SK-N-SH (cell line): ENCODE measurements around the gene GMEB1. TPM values are rescaled to one million over a fixed set of nuclear protein-coding genes. Genes with fewer than 3 reads are reported as not detected.
"Not testable (repeated sequence)": the region's sequence is repeated elsewhere in the genome, so short reads cannot be mapped to it uniquely, and the experiment has no call there.

Experiments used
- CTCF ChIA-PET: fragments of 300-600, 350-600 bp; formaldehyde crosslinking; extraction: SDS; loops from one replicate; lab custom pipeline; 2021; lab: Yijun Ruan, JAX
- POLR2A ChIA-PET: fragments of 350-600 bp; sonication (Branson Sonifier 250); formaldehyde crosslinking; extraction: SDS; loops from one replicate; lab custom pipeline; 2020; ENCODE audit warnings: antibody characterized with exemption, inconsistent platforms; lab: Yijun Ruan, JAX
- DNase-seq: peaks from one replicate; pipeline ENCODE4 v3.0.0; 2012
- H2AFZ ChIP-seq: fragments of 200-600 bp; sonication (generic); 2 replicates; pipeline ENCODE4 v1.8.1; 2016; ENCODE audit warnings: antibody characterized with exemption, mild to moderate bottlenecking, low read depth
- H3F3A ChIP-seq: fragments of 200-600 bp; sonication (generic); replicated peaks from 2 replicates; pipeline ENCODE3; 2016; ENCODE audit warnings: antibody characterized with exemption, mild to moderate bottlenecking; ENCODE audit not compliant: insufficient read depth
- H3K27ac ChIP-seq, 2 experiments: fragments of 200-500 bp in 1 of 2; fragments of 200-600 bp in 1 of 2; sonication (Bioruptor generic) in 1 of 2; sonication (generic), shearing (Covaris generic) in 1 of 2; 2 replicates each; pipeline versions ENCODE4 v1.5.1 to v1.6.1; 2014 to 2016; ENCODE audit warnings: low read depth in 2 of 2, inconsistent platforms in 1 of 2, low read length in 1 of 2, mild to moderate bottlenecking in 1 of 2, mixed read lengths in 1 of 2
- H3K27me3 ChIP-seq: fragments of 200-600 bp; sonication (generic), shearing (Covaris generic); 2 replicates; pipeline ENCODE4 v1.6.1; 2016; ENCODE audit warnings: mixed run types; ENCODE audit not compliant: insufficient read depth
- H3K36me3 ChIP-seq, 2 experiments: fragments of 200-500 bp in 1 of 2; fragments of 200-600 bp in 1 of 2; sonication (Bioruptor generic) in 1 of 2; sonication (generic) in 1 of 2; replicated peaks in 1 of 2; 2 replicates each; pipeline versions ENCODE3 to v1.5.1; 2014 to 2016; ENCODE audit warnings: low read length in 1 of 2, mild to moderate bottlenecking in 1 of 2; ENCODE audit not compliant: insufficient read depth in 2 of 2, control insufficient read depth in 1 of 2
- H3K4me1 ChIP-seq, 2 experiments: fragments of 200-500 bp in 1 of 2; fragments of 200-600 bp in 1 of 2; sonication (Bioruptor generic) in 1 of 2; sonication (generic), shearing (Covaris generic) in 1 of 2; 2 replicates each; pipeline versions ENCODE4 v1.5.1 to v1.6.1; 2014 to 2016; ENCODE audit warnings: low read depth in 1 of 2, low read length in 1 of 2, mixed run types in 1 of 2; ENCODE audit not compliant: insufficient read depth in 2 of 2, control insufficient read depth in 1 of 2
- H3K4me2 ChIP-seq: fragments of 200-600 bp; sonication (generic), shearing (Covaris generic); 2 replicates; pipeline ENCODE4 v1.6.1; 2017; ENCODE audit warnings: mixed run types
- H3K4me3 ChIP-seq, 2 experiments: fragments of 200-500 bp in 1 of 2; fragments of 200-600 bp in 1 of 2; sonication (Bioruptor generic) in 1 of 2; sonication (generic), shearing (Covaris generic) in 1 of 2; 2 replicates each; pipeline versions ENCODE4 v1.5.1 to v1.8.1; 2014 to 2016; ENCODE audit warnings: low read depth in 2 of 2, inconsistent platforms in 1 of 2, low read length in 1 of 2, mild to moderate bottlenecking in 1 of 2, mixed read lengths in 1 of 2, moderate library complexity in 1 of 2
- H3K79me2 ChIP-seq: fragments of 200-600 bp; sonication (generic); 2 replicates; pipeline ENCODE4 v1.8.1; 2017; ENCODE audit warnings: mild to moderate bottlenecking; ENCODE audit not compliant: insufficient read depth
- H3K9ac ChIP-seq: fragments of 200-600 bp; sonication (generic); 2 replicates; pipeline ENCODE4 v1.6.1; 2017; ENCODE audit warnings: mixed run types
- H3K9me2 ChIP-seq: fragments of 200-600 bp; sonication (generic); 2 replicates; pipeline ENCODE4 v1.6.1; 2017; ENCODE audit warnings: mixed run types
- H3K9me3 ChIP-seq: fragments of 200-600 bp; sonication (generic); 2 replicates; pipeline ENCODE4 v1.6.1; 2017; ENCODE audit warnings: mixed run types, mild to moderate bottlenecking, moderate library complexity
- H4K20me1 ChIP-seq: fragments of 200-600 bp; sonication (generic); 2 replicates; pipeline ENCODE4 v1.6.1; 2017; ENCODE audit warnings: mild to moderate bottlenecking, mixed run types; ENCODE audit not compliant: insufficient read depth
- ELF1 ChIP-seq: IDR thresholded peaks from 2 replicates; pipeline ENCODE4 v1.4.0; 2012
- EP300 ChIP-seq, 2 experiments: IDR thresholded peaks; 2 replicates each; pipeline versions ENCODE4 v1.4.0 to v1.6.1; 2012; ENCODE audit warnings: borderline replicate concordance in 1 of 2, low read depth in 1 of 2, low read length in 1 of 2
- FOSL2 ChIP-seq: IDR thresholded peaks from 2 replicates; pipeline ENCODE4 v1.4.0; 2012; ENCODE audit warnings: low read depth, mild to moderate bottlenecking, moderate library complexity, borderline replicate concordance
- JUND ChIP-seq: IDR thresholded peaks from 2 replicates; pipeline ENCODE4 v1.4.0; 2012
- MAX ChIP-seq: IDR thresholded peaks from 2 replicates; pipeline ENCODE4 v1.4.0; 2012; ENCODE audit warnings: low read depth
- PBX3 ChIP-seq: IDR thresholded peaks from 2 replicates; pipeline ENCODE4; 2012
- RFX5 ChIP-seq: IDR thresholded peaks from 2 replicates; pipeline ENCODE4 v1.6.1; 2012; ENCODE audit warnings: mild to moderate bottlenecking, improper control_type of control experiment, low read length
- TAF1 ChIP-seq: IDR thresholded peaks from 2 replicates; pipeline ENCODE4 v1.6.1; 2012; ENCODE audit warnings: low read depth, mild to moderate bottlenecking, low read length, moderate library complexity, borderline replicate concordance
- USF1 ChIP-seq: IDR thresholded peaks from 2 replicates; pipeline ENCODE4 v1.4.0; 2012; ENCODE audit warnings: low read depth, borderline replicate concordance
- USF2 ChIP-seq: fragments of 150-350 bp; IDR thresholded peaks from 2 replicates; pipeline ENCODE4 v1.6.1; 2017; ENCODE audit warnings: antibody characterized with exemption, low read length, low read depth, borderline replicate concordance
- WGBS: methylation state at CpG from one replicate; pipeline ENCODE4 v1.1.6; 2017; ENCODE audit warnings: low lambda C conversion rate; 5-methylcytosine and 5-hydroxymethylcytosine counted together
- polyA plus RNA-seq, 3 experiments: library from polyadenylated mRNA; depleted of rRNA; stranded (reverse); fragments of >200 nt; gene quantifications; 2 replicates each; pipeline ENCODE4 v1.2.3, GENCODE V29; 2012

Gene GMEB1
- polyA plus RNA-seq, 1 of the 3 experiments (the other 2 are of a cell fraction): 3.6 TPM

- no peaks in the 10 kb centered on the region for H3K9me3 ChIP-seq
- whole genome bisulfite sequencing: 5% methylated on average over 17 of the region's 63 CpGs
- H3K9ac ChIP-seq: peak overlapping the region; percentile 99
- no peaks in the 10 kb centered on the region for H3K27me3 ChIP-seq
- H2AFZ ChIP-seq: 0 out of 2 replicates have a peak overlapping the region, but pooled peaks have one; percentile 55
- no peaks in the 10 kb centered on the region for H3K9me2 ChIP-seq
- peaks cover 43% of the 10 kb centered on the region for H3K79me2 ChIP-seq
- peak overlapping the region; percentile 67 to 83 for H3K4me3 ChIP-seq
- H3K36me3 ChIP-seq: no peaks in the 10 kb centered on the region
- no peak for DNase-seq
- H3K27ac ChIP-seq: peak overlapping the region; percentile 89 to 94
- peak overlapping the region; percentile 79 for H3K4me2 ChIP-seq
- H3K4me1 ChIP-seq: peaks cover 5% of the 10 kb centered on the region in 2 experiments; a peak in 1 of 4 replicates
- CTCF ChIA-PET: interaction anchor here (1.0 to 2.3 kb wide), 3 partner anchors 12 to 350 kb away, joined by 3 to 17 read pairs (median 4); partner anchors contain the start of gene YTHDF2
- peaks cover 26% of the 10 kb centered on the region for H3F3A ChIP-seq
- H4K20me1 ChIP-seq: no peaks in the 10 kb centered on the region
- POLR2A ChIA-PET: interaction anchor here (0.6 to 3.3 kb wide), 8 partner anchors 10 to 362 kb away, joined by 3 to 32 read pairs (median 8); partner anchors contain the start of genes RNU11, TAF12 and YTHDF2
- TF ChIP-seq JUND (no peak), RFX5 (no peak), MAX (peak; percentile 79; the same call in 1 of the 2 replicates)
- TF ChIP-seq, all 33 proteins: peak for 1
Measured at GRCh38 chr1:28668956-28669723, 556 bp downstream of the GMEB1 start.

GRCh38 chr1:28671254-28671780 is 2.7 kb downstream of the GMEB1 start:
- no peak overlapping the region for H2AFZ ChIP-seq
- H4K20me1 ChIP-seq: no peaks in the 10 kb centered on the region
- DNase-seq: no peak
- no peaks in the 10 kb centered on the region for H3K27me3 ChIP-seq
- peaks cover 26% of the 10 kb centered on the region for H3F3A ChIP-seq
- H3K4me2 ChIP-seq: no peak overlapping the region
- no peaks in the 10 kb centered on the region for H3K36me3 ChIP-seq
- no peaks in the 10 kb centered on the region for H3K9me2 ChIP-seq
- H3K4me3 ChIP-seq: no peak overlapping the region
- POLR2A ChIA-PET: no interaction called here
- TF ChIP-seq FOSL2 (no peak), TAF1 (no peak), EP300 (IDR thresholded peaks at IDR 0.05; ENCODE audit: borderline replicate concordance in 1 of 2, low read depth in 1 of 2, low read length in 1 of 2) (no peak), PBX3 (no peak), USF2 (no peak), ELF1 (no peak), USF1 (no peak)
- 97% methylated on average over 20 of the region's 20 CpGs for WGBS
- CTCF ChIA-PET: interaction anchor here (1.1 kb wide), 1 partner anchor 66 kb away, joined by 4 read pairs; the partner anchor contains the start of gene YTHDF2
- H3K27ac ChIP-seq: no peak overlapping the region
- H3K9me3 ChIP-seq: no peaks in the 10 kb centered on the region
- H3K4me1 ChIP-seq: peaks cover 5% of the 10 kb centered on the region in 2 experiments; a peak in 1 of 4 replicates
- peaks cover 43% of the 10 kb centered on the region for H3K79me2 ChIP-seq
- H3K9ac ChIP-seq: no peak overlapping the region

GRCh38 chr1:28672971-28673370 is 4.4 kb downstream of the GMEB1 start:
- H3K36me3 ChIP-seq, POLR2A ChIA-PET, H3K27ac ChIP-seq, H3K4me3 ChIP-seq, H3K9me2 ChIP-seq, H3K9ac ChIP-seq, H2AFZ ChIP-seq, H3K4me2 ChIP-seq, H3K9me3 ChIP-seq, H4K20me1 ChIP-seq, H3K4me1 ChIP-seq, CTCF ChIA-PET, DNase-seq, H3K27me3 ChIP-seq: not testable (repeated sequence)
- 96% methylated on average over 15 of the region's 15 CpGs for WGBS
- Histone ChIP-seq H3F3A (peaks cover 26% of the 10 kb centered on the region), H3K79me2 (peaks cover 45% of the 10 kb centered on the region)
